Measurements from ENCODE around the gene NETO2. TPM values are rescaled to one million over a fixed set of nuclear protein-coding genes. Genes with fewer than 3 reads are reported as not detected.
"Not testable (repeated sequence)": the region's sequence is repeated elsewhere in the genome, so short reads cannot be mapped to it uniquely, and the experiment has no call there.

Gene NETO2
- total and polyA plus RNA-seq, 2 experiments from 2014 or later, result 7.8 to 15.2 TPM

DNA sequence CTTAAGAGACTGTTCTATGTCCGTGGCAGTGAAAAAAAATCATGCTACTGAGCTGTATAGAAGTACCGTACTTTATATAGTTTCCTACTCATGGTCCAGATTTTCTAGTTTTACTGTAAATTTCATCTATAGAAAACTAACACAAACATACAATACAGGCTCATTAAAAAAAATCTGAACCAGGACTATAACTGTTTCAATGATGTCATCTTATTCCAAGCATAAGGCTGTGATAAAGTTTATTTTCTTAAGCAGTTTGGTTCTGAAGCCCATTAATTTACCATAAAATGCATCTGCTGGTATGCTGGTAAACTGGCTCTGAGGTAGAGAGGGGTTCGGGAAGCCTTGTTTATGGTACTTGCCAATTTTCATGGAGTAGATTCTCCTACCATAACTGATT lies 16.7 kb upstream of the NETO2 start:
- DNase-seq (ENCODE audit: low spot score), result no peak
- H2AFZ ChIP-seq, result no peak overlapping the region
- H3K4me3 ChIP-seq, result no peak overlapping the region
- H3K4me2 ChIP-seq, result no peak overlapping the region
- H4K20me1 ChIP-seq (ENCODE audit: insufficient read depth, poor library complexity, severe bottlenecking), result no peaks in the 10 kb centered on the region
- H3K4me1 ChIP-seq (ENCODE audit: insufficient read depth), result no peaks in the 10 kb centered on the region
- H3K27me3 ChIP-seq, result no peaks in the 10 kb centered on the region
- H3K36me3 ChIP-seq (replicated peaks; ENCODE audit: insufficient read depth, low read depth), result no peaks in the 10 kb centered on the region
- H3K27ac ChIP-seq, result no peak overlapping the region
- no peaks in the 10 kb centered on the region for H3K9me2 ChIP-seq (replicated peaks; ENCODE audit: insufficient read depth)
- WGBS (ENCODE audit: low lambda C conversion rate, missing lambda C conversion rate), result 95% methylated on average over 3 of the region's 3 CpGs
- no peaks in the 10 kb centered on the region for H3K79me2 ChIP-seq
- H3K9me3 ChIP-seq (ENCODE audit: low read depth), result no peaks in the 10 kb centered on the region
- TF ChIP-seq EZH2 (IDR thresholded peaks at IDR 0.05; ENCODE audit: borderline replicate concordance) (no peak), EZH2phosphoT487 (IDR thresholded peaks at IDR 0.05; ENCODE audit: low read depth, severe bottlenecking, unreplicated experiment) (no peak), CTCF (IDR thresholded peaks at IDR 0.05; ENCODE audit: poor library complexity) (no peak)

GRCh38 chr16:47158992-47159391 lies 15.2 kb upstream of the NETO2 start:
- no peaks in the 10 kb centered on the region for H4K20me1 ChIP-seq (ENCODE audit: insufficient read depth, poor library complexity, severe bottlenecking)
- H3K79me2 ChIP-seq, result no peaks in the 10 kb centered on the region
- H3K9me3 ChIP-seq (ENCODE audit: low read depth), result no peaks in the 10 kb centered on the region
- H3K27ac ChIP-seq, result no peak overlapping the region
- TF ChIP-seq EZH2 (IDR thresholded peaks at IDR 0.05; ENCODE audit: borderline replicate concordance) (no peak), CTCF (IDR thresholded peaks at IDR 0.05; ENCODE audit: poor library complexity) (no peak), EZH2phosphoT487 (IDR thresholded peaks at IDR 0.05; ENCODE audit: low read depth, severe bottlenecking, unreplicated experiment) (no peak)
- no peaks in the 10 kb centered on the region for H3K9me2 ChIP-seq (replicated peaks; ENCODE audit: insufficient read depth)
- H3K4me1 ChIP-seq (ENCODE audit: insufficient read depth), result no peaks in the 10 kb centered on the region
- no peaks in the 10 kb centered on the region for H3K27me3 ChIP-seq
- no peak overlapping the region for H3K4me3 ChIP-seq
- H2AFZ ChIP-seq, result no peak overlapping the region
- H3K4me2 ChIP-seq, result no peak overlapping the region
- DNase-seq (ENCODE audit: low spot score), result no peak
- H3K36me3 ChIP-seq (replicated peaks; ENCODE audit: insufficient read depth, low read depth), result no peaks in the 10 kb centered on the region

DNA sequence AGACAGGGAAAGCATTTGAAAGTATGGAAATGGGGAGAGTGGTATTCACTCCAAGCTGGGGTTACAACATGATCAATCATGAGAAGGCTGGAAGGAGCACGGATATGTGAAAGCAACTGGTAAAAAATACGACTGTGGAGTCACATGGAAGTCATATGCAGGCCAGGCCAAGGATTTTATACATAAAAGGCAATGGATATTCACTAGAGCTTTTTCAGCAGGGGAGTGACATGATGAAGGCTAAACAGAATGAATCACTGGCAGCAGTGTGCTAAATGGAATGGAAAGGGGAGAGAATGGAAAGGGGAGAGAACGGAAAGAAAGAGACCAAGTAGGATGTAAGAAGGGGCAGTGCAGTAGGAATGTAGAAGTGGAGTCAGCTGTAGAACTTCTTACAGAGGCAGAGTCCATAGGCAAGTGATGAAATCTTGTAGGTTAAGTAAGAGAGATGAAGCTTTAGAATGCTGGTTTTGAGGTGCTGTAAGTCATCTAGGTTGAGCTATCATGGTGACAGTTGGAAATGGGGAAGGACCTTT lies 13.0 kb upstream of the NETO2 start:
- no peak overlapping the region for H3K4me3 ChIP-seq
- H3K27me3 ChIP-seq, result no peaks in the 10 kb centered on the region
- H3K9me2 ChIP-seq (replicated peaks; ENCODE audit: insufficient read depth), result no peaks in the 10 kb centered on the region
- 95% methylated on average over 3 of the region's 3 CpGs for WGBS (ENCODE audit: low lambda C conversion rate, missing lambda C conversion rate)
- H3K27ac ChIP-seq, result no peak overlapping the region
- no peak overlapping the region for H2AFZ ChIP-seq
- no peaks in the 10 kb centered on the region for H3K79me2 ChIP-seq
- no peak overlapping the region for H3K4me2 ChIP-seq
- TF ChIP-seq CTCF (IDR thresholded peaks at IDR 0.05; ENCODE audit: poor library complexity) (no peak), EZH2phosphoT487 (IDR thresholded peaks at IDR 0.05; ENCODE audit: low read depth, severe bottlenecking, unreplicated experiment) (no peak), EZH2 (IDR thresholded peaks at IDR 0.05; ENCODE audit: borderline replicate concordance) (no peak)
- H3K9me3 ChIP-seq (ENCODE audit: low read depth), result no peaks in the 10 kb centered on the region
- DNase-seq (ENCODE audit: low spot score), result no peak
- no peaks in the 10 kb centered on the region for H3K4me1 ChIP-seq (ENCODE audit: insufficient read depth)
- H4K20me1 ChIP-seq (ENCODE audit: insufficient read depth, poor library complexity, severe bottlenecking), result no peaks in the 10 kb centered on the region
- H3K36me3 ChIP-seq (replicated peaks; ENCODE audit: insufficient read depth, low read depth), result no peaks in the 10 kb centered on the region

GRCh38 chr16:47152501-47152900 lies 8.8 kb upstream of the NETO2 start:
- H3K27ac ChIP-seq; H3K4me2 ChIP-seq; H3K27me3 ChIP-seq; H4K20me1 ChIP-seq (ENCODE audit: insufficient read depth, poor library complexity, severe bottlenecking); H3K36me3 ChIP-seq (replicated peaks; ENCODE audit: insufficient read depth, low read depth); H2AFZ ChIP-seq; H3K9me2 ChIP-seq (replicated peaks; ENCODE audit: insufficient read depth); H3K9me3 ChIP-seq (ENCODE audit: low read depth); DNase-seq (ENCODE audit: low spot score); H3K79me2 ChIP-seq; H3K4me1 ChIP-seq (ENCODE audit: insufficient read depth); H3K4me3 ChIP-seq: not testable (repeated sequence)
- 99% methylated on average over 9 of the region's 9 CpGs for WGBS (ENCODE audit: low lambda C conversion rate, missing lambda C conversion rate)
